H1 (cell line): ENCODE measurements around the gene PRR7.

ENCODE experiments used
- ATF2 ChIP-seq: IDR thresholded peaks from 2 replicates; pipeline ENCODE4 v1.6.1; 2012; ENCODE audit warnings: low read length, inconsistent platforms
- CTCF ChIP-seq, 3 experiments: IDR thresholded peaks; 1 replicate in 2 of 3; 2 replicates in 1 of 3; pipeline versions ENCODE4 v1.5.1 to v1.6.1; 2011; ENCODE audit warnings: low read length in 3 of 3, mild to moderate bottlenecking in 3 of 3, inconsistent platforms in 2 of 3, low read depth in 1 of 3, moderate library complexity in 1 of 3; ENCODE audit not compliant: insufficient read depth in 1 of 3; ENCODE audit errors: control extremely low read depth in 1 of 3
- EGR1 ChIP-seq: IDR thresholded peaks from 2 replicates; pipeline ENCODE4 v1.6.1; 2011; ENCODE audit warnings: low read depth, low read length, borderline replicate concordance
- FOSL1 ChIP-seq: IDR thresholded peaks from 2 replicates; pipeline ENCODE4 v1.6.1; 2011; ENCODE audit warnings: mild to moderate bottlenecking, low read depth, low read length, moderate library complexity; ENCODE audit not compliant: insufficient read depth
- GABPA ChIP-seq: IDR thresholded peaks from 2 replicates; pipeline ENCODE4 v1.6.1; 2011; ENCODE audit warnings: mild to moderate bottlenecking, low read length, moderate library complexity, borderline replicate concordance; ENCODE audit not compliant: insufficient read depth
- JUN ChIP-seq: IDR thresholded peaks from 2 replicates; pipeline ENCODE4 v1.6.1; 2011; ENCODE audit warnings: low read depth, mild to moderate bottlenecking, improper control_type of control experiment, low read length
- POLR2A ChIP-seq, 2 experiments: IDR thresholded peaks; 1 replicate in 1 of 2; 2 replicates in 1 of 2; pipeline ENCODE4 v1.6.1; 2011; ENCODE audit warnings: low read depth in 2 of 2, low read length in 2 of 2, mild to moderate bottlenecking in 2 of 2; ENCODE audit errors: control extremely low read depth in 1 of 2
- POLR2AphosphoS5 ChIP-seq: IDR thresholded peaks from 2 replicates; pipeline ENCODE4 v1.6.1; 2011; ENCODE audit warnings: low read depth, low read length
- RXRA ChIP-seq: IDR thresholded peaks from 2 replicates; pipeline ENCODE4 v1.6.1; 2011; ENCODE audit warnings: low read depth, mild to moderate bottlenecking, low read length, moderate library complexity; ENCODE audit not compliant: insufficient read depth
- SIX5 ChIP-seq: IDR thresholded peaks from 2 replicates; pipeline ENCODE4 v1.6.1; 2011; ENCODE audit warnings: mild to moderate bottlenecking, low read depth, low read length
- USF2 ChIP-seq: IDR thresholded peaks from 2 replicates; pipeline ENCODE4 v1.6.1; 2011; ENCODE audit warnings: low read length, improper control_type of control experiment
- YY1 ChIP-seq: IDR thresholded peaks from 2 replicates; pipeline ENCODE4 v1.6.1; 2011; ENCODE audit warnings: low read depth, mild to moderate bottlenecking, low read length
- ZNF274 ChIP-seq: IDR thresholded peaks from 2 replicates; pipeline ENCODE4 v1.7.0; 2012; ENCODE audit warnings: low read length, borderline replicate concordance; ENCODE audit errors: extremely low read depth

- TF ChIP-seq FOSL1: no peak
- TF ChIP-seq GABPA: no peak
- no peak for TF ChIP-seq POLR2A (IDR thresholded peaks at IDR 0.05; ENCODE audit: control extremely low read depth in 1 of 2, low read depth in 2 of 2, low read length in 2 of 2)
- TF ChIP-seq CTCF (IDR thresholded peaks at IDR 0.05; ENCODE audit: control extremely low read depth in 1 of 3, insufficient read depth in 1 of 3, low read depth in 1 of 3, low read length in 3 of 3): no peak
- no peak for TF ChIP-seq JUN
- no peak for TF ChIP-seq RXRA
- no peak for TF ChIP-seq ATF2
- TF ChIP-seq SIX5: no peak
- TF ChIP-seq EGR1: no peak
- no peak for TF ChIP-seq YY1
- no peak for TF ChIP-seq POLR2AphosphoS5
- no peak for TF ChIP-seq USF2
- no peak for TF ChIP-seq ZNF274
These were observed 55.5 kb downstream of the PRR7 start for GRCh38 chr5:177501874-177502678.
